Nephron progenitor cell (in vitro differentiated cells): ENCODE data around the gene ACAP3.
"Not testable (repeated sequence)": the region's sequence is repeated elsewhere in the genome, so short reads cannot be mapped to it uniquely, and the experiment has no call there.

ENCODE experiments used
- DNase-seq: peaks from one replicate; pipeline ENCODE4 v3.0.0; 2021
- H3K27ac Mint-ChIP-seq: 2 replicates; pipeline ENCODE4 v1.8.0; 2021; ENCODE audit warnings: mild to moderate bottlenecking, moderate library complexity, mixed read lengths
- H3K27me3 Mint-ChIP-seq: 2 replicates; pipeline ENCODE4 v1.8.0; 2021; ENCODE audit warnings: mild to moderate bottlenecking, low read depth, mixed read lengths; ENCODE audit not compliant: poor library complexity
- H3K36me3 Mint-ChIP-seq: 2 replicates; pipeline ENCODE4 v1.8.0; 2021; ENCODE audit warnings: low read depth, mixed read lengths
- H3K4me1 Mint-ChIP-seq: 2 replicates; pipeline ENCODE4 v1.8.0; 2021; ENCODE audit warnings: mixed read lengths
- H3K4me3 Mint-ChIP-seq: 2 replicates; pipeline ENCODE4 v1.8.0; 2021; ENCODE audit warnings: mild to moderate bottlenecking, moderate library complexity, mixed read lengths
- H3K9me3 Mint-ChIP-seq: 2 replicates; pipeline ENCODE4 v1.8.0; 2021; ENCODE audit warnings: mild to moderate bottlenecking, moderate library complexity, mixed read lengths
- TF ChIP-seq, protein P1 (sequence below): fragments of 200-600 bp; sonication (generic); IDR thresholded peaks from 2 replicates; pipeline ENCODE4 v1.5.0; 2021; ENCODE audit warnings: antibody characterized with exemption

Gene ACAP3

DNA sequence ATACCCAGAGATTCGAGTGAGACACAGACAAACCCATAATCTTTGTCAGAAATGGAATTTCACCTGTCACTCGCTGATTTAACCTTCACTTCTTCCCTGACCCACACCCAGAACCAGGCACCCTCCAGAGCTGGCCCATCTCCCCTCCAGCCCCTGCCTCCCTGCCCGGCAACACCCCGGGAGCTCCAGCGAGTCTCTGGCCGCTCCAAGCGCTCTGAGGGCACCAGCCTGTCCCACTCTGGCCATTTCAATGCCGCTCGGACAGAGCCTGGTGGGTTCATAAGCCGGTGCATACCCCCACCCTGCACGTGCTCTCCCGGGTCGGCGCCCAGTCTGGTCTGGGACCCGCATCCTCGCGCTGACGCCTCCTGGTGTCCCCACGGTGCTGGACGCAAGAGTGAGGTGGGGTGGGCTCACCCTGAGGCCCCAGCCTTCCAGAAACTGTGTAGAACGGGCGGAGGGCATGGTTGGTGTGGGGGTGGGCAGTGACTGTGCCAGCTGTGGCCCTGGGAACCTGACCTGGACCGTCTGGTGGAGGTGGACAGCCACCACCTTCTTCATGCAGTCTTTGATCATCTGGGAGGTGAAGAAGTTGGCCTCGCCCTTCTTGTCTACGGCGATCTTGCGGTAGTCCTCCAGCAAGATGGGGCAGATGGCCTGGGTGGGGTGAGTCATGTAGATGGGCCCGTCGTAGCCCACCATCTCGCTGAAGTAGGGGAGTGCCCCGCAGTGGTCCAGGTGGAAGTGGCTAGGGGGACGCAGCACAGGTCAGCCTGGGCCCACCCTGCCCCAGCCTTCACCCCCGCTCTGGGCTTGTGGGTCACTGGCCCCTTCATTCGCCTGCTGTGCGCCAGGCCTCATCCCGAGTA is 11.3 kb upstream of the ACAP3 start:
- Mint-ChIP-seq H3K9me3 (no peaks in the 10 kb centered on the region), H3K4me1 (peaks cover 63% of the 10 kb centered on the region), H3K36me3 (peaks cover 20% of the 10 kb centered on the region), H3K27ac (peak overlapping the region; percentile 78), H3K27me3 (peaks cover 11% of the 10 kb centered on the region), H3K4me3 (no peak overlapping the region)
- DNase-seq: no peak
- TF ChIP-seq, protein P1, sequence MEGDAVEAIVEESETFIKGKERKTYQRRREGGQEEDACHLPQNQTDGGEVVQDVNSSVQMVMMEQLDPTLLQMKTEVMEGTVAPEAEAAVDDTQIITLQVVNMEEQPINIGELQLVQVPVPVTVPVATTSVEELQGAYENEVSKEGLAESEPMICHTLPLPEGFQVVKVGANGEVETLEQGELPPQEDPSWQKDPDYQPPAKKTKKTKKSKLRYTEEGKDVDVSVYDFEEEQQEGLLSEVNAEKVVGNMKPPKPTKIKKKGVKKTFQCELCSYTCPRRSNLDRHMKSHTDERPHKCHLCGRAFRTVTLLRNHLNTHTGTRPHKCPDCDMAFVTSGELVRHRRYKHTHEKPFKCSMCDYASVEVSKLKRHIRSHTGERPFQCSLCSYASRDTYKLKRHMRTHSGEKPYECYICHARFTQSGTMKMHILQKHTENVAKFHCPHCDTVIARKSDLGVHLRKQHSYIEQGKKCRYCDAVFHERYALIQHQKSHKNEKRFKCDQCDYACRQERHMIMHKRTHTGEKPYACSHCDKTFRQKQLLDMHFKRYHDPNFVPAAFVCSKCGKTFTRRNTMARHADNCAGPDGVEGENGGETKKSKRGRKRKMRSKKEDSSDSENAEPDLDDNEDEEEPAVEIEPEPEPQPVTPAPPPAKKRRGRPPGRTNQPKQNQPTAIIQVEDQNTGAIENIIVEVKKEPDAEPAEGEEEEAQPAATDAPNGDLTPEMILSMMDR: no peak

DNA sequence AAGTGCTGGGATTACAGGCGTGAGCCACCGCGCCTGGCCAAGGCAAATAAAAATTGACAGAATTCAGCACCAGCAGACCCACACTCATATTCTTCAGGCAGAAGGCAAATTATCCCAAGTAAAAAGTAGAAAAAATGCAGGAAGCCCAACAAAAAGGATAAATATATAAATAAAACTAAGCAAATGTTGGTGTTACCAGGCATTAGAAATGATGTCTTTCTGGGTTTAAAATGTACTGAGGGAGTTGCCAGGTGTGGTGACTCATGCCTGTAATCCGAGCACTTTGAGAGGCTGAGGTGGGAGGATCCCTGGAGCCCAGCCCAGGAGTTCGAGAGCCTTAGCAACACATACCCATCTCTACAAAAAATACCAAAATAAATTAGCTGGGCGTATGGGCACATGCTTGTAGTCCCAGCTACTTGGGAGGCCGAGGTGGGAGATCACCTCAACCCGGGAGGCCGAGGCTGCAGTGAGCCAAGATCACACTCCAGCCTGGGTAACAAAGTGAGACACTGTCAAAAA is 10.5 kb upstream of the ACAP3 start:
- Mint-ChIP-seq H3K9me3 (no peaks in the 10 kb centered on the region), H3K4me3 (no peak overlapping the region), H3K36me3 (peaks cover 26% of the 10 kb centered on the region), H3K4me1 (peaks cover 56% of the 10 kb centered on the region), H3K27me3 (peaks cover 8% of the 10 kb centered on the region), H3K27ac (no peak overlapping the region)
- TF ChIP-seq, protein P1: no peak
- no peak for DNase-seq

DNA sequence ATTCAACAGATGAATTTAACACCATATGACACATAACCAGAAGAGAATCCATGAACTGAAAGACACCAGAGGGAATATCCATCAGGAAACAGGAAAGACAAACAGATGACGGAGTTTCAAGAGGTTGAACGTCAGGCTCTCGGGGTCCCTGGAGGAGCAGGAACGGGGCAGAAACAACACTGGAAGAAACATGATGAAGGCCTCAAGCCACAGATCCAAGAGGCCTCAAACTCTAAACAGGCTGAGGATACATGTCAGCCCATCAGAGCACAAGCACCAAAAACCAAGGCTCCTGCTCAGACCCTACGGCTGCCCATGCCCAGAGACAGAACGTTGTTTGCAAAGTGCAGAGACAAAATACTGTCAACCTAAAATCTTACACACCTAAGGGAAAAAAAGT is 9.7 kb upstream of the ACAP3 start:
- DNase-seq: no peak
- Mint-ChIP-seq H3K4me1 (peaks cover 48% of the 10 kb centered on the region), H3K36me3 (peaks cover 26% of the 10 kb centered on the region), H3K9me3 (no peaks in the 10 kb centered on the region), H3K27me3 (peaks cover 4% of the 10 kb centered on the region), H3K27ac (peak overlapping the region; percentile 70), H3K4me3 (no peak overlapping the region)
- TF ChIP-seq, protein P1: no peak

DNA sequence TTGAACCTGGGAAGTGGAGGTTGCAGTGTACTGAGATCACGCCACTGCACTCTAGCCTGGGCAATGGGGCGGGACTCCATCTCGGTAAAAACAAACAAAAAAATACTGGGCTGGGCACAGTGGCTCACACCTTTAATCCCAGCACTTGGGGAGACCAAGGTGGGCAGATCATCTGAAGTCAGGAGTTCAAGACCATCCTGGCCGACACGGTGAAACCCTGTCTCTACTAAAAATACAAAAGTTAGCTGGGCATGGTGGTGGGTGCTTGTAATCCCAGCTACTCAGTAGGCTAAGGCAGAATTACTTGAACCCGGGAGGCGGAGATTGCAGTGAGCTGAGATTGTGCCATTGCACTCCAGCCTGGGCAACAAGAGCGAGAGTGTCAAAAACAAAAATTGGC is 8.5 kb upstream of the ACAP3 start:
- H3K36me3 Mint-ChIP-seq: peaks cover 26% of the 10 kb centered on the region
- peak overlapping the region; percentile 79 for H3K27ac Mint-ChIP-seq
- not testable (repeated sequence) for H3K4me3 Mint-ChIP-seq, DNase-seq, H3K27me3 Mint-ChIP-seq, H3K9me3 Mint-ChIP-seq
- peaks cover 43% of the 10 kb centered on the region for H3K4me1 Mint-ChIP-seq

DNA sequence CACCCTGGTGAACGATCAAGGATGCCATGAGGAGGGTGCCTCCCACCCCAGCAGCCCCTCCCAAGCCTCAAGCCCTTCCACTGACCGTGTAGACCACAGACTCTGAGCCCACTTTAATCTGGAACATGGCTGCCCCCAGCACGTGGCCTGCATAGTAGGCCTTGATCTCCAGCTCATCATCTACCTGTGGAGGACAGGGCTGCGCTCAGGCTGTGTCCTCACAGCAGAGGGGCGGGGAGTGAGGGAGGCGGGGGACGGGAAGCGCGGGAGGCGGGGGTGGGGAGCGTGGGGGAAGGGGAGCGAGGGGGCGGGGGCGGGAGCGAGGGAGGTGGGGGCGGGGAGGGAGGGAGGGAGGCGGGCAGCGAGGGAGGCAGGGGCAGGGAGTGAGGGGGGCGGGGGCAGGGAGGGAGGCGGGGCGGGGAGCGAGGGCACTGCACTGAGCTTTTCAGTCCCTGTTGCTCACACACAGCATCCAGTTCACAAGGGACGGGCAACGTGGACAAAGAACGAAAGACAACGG is 7.8 kb upstream of the ACAP3 start:
- Mint-ChIP-seq H3K4me1 (peaks cover 43% of the 10 kb centered on the region), H3K27me3 (peaks cover 6% of the 10 kb centered on the region), H3K36me3 (peaks cover 26% of the 10 kb centered on the region), H3K9me3 (no peaks in the 10 kb centered on the region), H3K27ac (peak overlapping the region; percentile 85), H3K4me3 (peak overlapping the region; percentile 29)
- DNase-seq: no peak
- TF ChIP-seq, protein P1: no peak

DNA sequence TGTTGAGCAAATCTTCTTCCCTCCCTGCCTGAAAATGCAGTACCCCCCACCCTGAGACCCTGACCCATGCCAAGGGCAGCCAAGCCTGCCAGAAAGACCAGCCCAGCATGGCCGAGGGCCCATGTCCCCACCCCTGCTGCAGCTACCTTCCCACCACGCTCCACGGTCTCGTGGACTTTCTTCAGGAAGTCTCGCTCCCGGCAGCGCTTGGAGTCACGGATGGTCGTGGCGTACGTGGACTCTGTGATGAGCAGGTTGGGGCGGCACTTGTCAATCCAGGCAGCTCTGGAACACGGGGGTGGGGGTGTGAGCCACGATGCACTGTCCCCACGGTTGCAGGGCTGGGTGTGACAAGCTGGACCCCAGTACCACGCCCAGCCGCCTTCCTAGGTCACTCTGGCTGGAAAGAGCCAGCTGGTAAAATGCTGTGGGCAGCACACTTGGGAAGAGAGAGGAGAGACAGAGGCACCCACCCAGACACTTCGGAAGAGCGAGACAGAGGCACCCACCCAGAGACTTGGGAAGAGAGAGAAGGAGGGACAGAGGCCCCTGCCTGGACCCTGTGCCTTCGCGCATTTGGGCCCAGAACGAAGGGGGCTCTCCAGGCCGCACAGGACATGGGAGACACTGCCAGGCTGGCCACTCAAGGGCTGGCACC is 7.1 kb upstream of the ACAP3 start:
- Mint-ChIP-seq H3K36me3 (peaks cover 26% of the 10 kb centered on the region), H3K9me3 (no peaks in the 10 kb centered on the region), H3K27ac (peak overlapping the region; percentile 82), H3K4me1 (peaks cover 38% of the 10 kb centered on the region), H3K27me3 (peaks cover 6% of the 10 kb centered on the region), H3K4me3 (no peak overlapping the region)
- TF ChIP-seq, protein P1: no peak
- DNase-seq: no peak
